ENCODE measurements around the gene KLHL33.

Gene KLHL33

DNA sequence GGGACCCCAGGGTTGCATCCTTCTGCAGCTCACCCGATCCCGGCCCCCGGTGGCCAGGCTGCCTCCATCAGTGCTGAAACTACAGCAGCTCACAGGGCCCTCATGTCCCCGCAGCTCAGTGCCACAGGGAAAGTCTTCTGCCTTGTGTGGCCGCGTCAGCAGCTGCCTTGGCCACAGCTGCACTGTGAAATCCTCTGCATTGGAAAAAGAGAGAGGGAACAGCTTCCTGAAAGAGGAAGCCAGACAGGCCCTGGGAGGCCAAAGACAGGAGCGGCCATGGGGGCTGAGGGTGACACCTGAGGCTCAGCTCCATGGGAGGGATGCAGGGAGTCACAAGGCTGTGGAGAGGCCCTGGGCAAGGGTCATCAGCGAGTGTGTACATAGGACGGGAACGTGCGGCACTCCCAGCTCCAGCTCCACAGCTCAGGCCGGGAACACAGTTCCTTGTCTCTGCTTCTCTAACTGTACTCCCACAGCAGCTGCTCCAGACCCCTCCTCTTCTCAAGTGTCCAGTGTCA lies 59.8 kb downstream of the KLHL33 start:
- DNase-seq (ENCODE audit: low spot score): no peak

Data from D341Med (cell line).